Hepatic stellate cell (primary cell): ENCODE data around the gene NDUFB2.
"Not testable (repeated sequence)": the region's sequence is repeated elsewhere in the genome, so short reads cannot be mapped to it uniquely, and the experiment has no call there.

Experiments used
- DNase-seq: peaks from one replicate; pipeline ENCODE4 v3.0.0; 2011; ENCODE audit warnings: low spot score

NDUFB2 gene

DNA sequence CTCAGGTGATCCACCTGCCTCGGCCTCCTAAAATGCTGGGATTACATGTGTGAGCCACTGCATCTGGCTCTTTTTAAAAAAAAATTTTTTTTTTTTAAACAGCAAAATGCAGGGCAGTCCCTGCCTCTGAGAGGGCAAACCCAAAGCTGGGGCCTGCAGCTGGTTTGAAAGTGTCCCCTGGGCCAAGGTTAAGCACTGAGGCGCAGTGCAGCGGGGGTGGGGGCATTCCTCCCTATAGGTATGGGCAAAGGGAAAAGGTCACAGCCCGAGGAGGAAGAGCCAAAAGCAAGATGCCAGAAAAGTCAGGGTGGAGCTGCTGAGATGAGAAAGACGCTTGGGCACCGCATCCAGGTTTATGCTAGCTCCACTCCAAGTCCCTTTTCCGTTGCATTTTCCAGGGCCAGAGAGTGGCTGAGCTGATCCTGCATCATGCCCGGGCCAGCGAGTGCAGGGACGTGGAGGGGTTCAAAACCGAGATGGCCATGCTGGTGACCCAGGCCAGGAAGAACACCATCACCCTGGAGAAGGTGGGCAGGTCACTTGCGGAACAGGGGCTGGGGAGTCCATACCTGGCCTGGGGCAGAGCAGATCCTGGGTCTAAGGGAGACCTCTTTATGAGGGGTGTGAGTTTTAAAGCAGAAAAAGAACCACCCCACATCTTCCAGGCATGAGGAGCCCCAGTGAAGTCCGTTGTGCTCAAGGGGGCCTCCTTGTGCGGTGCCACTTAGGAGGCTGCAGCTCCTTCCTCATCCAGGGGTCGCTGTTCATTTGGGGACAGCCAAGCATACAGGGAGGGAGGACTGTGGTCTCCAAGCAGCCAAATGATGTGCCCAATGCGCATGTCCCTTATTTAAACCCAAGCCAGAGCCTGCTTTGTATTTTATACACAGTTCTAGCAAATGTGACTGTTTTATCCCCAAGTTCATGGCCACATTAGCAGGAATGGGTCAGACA, 7.0 kb upstream of the NDUFB2 start:
- DNase-seq = no peak

DNA sequence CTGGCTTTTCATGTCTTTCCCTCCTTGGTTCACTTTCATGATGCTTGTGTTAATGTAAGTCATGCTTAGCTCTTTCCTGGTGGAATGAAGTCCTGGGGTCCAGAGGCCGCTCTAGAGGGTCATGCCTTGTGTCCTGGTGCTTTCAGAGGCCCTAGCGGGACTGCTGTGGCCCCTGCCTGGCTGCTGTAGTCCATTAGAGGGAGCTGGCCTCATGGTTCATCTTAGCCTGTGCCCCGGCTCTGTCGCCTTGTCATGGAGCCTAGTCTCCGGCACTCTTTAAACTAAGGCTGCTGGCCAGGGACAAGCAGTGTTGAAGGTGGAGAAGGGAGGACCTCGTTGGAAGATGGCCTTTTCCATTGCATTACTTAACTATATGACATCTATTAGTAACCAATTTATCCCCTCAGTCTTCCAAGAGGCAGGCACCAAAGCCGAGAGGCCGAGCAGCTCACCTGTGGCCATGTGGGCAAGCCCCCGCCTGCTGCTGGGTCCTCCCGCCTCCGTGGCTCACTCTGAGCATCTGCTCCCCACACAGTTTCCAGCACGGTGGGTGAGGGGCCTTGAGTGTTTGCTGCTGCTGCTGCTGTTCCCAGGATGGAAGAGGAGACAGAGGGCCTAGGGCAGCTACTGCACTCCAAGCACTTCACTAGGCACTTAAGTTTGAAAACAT, 5.0 kb upstream of the NDUFB2 start:
- DNase-seq = no peak

DNA sequence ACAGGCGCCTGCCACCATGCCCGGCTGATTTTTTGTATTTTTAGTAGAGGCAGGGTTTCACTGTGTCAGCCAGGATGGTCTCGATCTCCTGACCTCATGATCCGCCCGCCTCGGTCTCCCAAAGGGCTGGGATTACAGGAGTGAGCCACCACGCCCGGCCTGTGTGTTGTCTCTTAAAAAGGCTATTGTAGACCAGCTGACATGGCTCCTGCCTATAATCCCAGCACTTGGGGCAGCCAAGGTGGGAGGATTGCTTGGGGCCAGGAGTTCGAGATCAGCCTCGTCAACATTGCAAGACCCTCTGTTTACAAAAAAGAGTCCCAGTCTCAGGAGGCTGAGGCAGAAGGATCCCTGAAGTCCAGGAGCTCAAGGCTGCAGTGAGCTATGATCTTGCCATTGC, 2.7 kb upstream of the NDUFB2 start:
- DNase-seq = not testable (repeated sequence)

DNA sequence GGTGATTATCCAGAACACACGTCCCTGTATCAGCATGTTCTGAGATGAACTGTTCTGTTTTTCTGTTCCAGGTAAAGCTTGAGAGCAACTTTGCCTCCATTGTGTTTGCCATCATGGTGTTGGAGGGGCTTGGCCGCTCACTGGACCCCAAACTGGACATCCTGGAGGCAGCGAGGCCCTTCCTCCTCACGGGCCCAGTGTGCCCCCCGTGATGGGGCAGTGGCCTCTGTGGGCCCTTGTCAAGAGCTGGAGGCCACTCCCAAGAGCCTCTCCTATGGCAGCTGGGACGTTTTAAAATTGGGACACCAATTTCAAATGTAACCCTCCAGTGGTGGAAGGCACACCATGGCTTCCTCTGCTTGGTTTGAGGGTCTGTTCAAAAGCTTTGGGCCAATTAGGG, 1.9 kb upstream of the NDUFB2 start:
- no peak for DNase-seq

DNA sequence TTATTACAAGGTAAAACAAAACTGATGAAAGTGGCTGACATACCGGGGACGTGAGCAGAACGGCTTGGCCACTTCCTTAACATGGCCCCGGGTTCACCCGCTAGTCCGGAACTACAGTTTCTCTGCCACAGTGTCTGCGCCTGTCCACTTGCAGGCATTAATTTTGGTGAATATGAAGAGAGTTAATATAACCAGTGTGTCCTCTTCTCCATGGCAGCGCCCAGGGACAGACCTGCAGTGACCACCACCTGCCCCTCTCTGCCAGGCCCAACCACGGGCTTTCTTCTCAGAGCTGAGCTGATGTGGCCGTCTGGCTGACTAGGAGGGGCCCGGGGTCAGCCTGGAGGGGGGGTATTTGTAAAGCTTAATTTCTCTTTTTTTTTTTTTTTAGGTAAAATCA, 1.1 kb upstream of the NDUFB2 start:
- no peak for DNase-seq

DNA sequence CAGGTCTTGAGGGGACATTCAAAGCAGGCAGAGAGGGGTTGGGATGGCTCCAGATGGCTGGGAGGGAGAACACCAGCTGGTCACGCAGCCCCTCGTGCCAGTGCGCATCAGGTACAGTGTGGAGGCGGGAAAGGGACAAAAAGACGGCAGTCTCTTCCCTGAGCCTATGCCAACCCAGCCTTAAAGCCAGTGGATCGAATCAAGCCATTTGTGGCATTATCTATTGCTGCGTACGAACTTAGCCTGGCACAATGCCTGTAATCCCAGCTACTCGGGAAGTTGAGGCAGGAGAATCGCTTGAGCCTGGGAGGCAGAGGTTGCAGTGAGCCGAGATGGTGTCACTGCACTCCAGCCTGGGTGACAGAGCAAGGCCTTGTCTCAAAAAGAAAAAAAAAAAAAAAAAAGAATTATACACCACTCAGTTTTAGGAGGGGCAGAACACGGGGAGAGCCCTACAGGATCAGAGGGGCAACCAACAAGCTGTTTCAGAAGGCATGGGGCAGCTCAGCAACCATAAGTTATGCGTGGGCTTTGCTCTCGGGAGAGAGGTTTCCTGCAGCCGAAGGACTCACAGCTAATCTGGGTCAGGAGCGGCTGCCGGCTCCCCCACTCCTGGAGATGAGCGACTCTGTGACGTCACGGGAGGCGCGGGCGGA, 356 bp upstream of the NDUFB2 start:
- DNase-seq = peak; percentile 97

DNA sequence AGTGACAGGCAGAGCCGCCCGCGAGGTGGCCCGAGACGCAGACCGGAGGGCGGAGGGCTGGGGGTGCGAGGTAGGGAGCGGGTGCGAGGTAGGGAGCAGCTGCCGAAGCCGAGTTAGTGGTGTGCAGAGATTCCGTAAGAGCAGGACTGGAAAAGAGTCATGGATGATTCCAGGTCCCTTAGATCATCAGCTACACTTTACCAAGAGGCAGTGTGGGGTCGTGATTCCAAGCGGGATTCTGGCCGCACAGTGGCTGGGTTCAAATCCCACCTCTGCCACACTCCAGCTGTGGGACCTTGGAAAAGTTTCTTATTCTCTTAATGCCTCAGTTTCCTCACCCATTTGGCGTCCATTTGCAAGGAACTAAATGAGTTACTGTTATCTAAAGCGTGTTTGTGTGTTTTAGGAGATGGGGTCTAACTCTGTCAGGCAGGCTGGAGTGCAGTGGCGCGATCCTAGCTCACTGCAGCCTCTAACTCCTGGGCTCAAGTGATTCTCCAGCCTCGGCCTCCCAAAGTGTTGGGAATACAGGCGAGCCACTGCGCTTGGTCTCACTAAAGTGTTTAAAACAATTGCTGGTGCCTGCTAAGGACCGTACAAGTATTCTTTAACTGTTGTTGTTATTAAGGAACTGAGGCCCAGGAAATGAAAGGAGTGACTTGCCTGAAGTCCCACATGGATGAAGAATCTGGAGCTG, 1.1 kb downstream of the NDUFB2 start:
- peak; percentile 77 for DNase-seq

DNA sequence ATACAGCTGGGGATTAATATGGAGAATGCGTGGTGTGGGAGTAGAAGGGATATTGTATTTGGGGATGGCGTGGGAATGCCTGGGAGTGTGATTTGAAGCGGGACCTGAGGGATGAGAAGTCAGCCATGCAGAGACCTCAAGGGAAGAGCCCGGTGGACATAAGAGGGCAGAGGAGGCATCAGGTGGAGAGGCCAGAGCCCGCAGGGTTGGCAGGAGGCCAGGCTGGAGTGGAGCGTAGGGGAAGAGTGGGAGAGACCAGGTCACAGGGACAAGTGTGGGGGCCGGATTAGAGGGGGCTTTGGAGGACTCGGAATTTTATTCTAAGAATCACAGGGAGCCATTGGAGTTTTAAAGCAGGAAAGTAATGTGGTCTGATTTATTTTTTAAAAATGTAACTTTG, 2.0 kb downstream of the NDUFB2 start:
- DNase-seq = no peak

DNA sequence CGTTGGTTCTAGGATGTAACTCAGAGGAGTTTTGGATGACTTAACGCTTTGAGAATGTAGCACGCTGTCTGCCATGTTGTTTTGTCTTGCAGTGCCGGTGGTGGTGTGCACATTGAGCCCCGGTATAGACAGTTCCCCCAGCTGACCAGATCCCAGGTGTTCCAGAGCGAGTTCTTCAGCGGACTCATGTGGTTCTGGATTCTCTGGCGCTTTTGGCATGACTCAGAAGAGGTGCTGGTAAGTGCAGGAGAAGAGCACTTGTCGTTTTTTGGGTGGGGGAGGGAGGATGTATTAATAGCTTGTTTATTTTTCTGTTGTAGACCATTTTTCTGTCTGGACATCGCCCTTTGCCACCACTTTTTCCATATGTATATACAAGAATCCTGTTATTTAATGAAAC, 6.3 kb downstream of the NDUFB2 start:
- no peak for DNase-seq

DNA sequence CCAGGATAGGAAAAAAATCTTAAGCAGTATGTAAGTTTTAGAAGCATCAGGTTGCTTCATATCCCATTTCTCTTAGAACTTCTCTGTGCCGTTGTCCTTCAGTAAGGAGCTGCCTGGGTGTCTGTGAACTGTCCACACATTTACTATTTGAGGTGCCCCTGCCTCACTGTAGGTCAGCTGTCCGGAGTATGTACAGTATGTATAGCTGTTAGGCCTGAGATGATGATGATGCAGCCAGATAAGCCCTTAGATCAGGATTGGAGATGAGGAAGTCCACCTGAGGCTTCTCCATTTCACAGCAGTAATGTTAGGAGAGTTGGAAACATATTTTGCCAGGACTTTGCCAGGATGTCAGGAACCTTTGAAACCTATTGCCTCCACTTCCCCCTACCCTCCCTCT, 7.7 kb downstream of the NDUFB2 start:
- DNase-seq = no peak

DNA sequence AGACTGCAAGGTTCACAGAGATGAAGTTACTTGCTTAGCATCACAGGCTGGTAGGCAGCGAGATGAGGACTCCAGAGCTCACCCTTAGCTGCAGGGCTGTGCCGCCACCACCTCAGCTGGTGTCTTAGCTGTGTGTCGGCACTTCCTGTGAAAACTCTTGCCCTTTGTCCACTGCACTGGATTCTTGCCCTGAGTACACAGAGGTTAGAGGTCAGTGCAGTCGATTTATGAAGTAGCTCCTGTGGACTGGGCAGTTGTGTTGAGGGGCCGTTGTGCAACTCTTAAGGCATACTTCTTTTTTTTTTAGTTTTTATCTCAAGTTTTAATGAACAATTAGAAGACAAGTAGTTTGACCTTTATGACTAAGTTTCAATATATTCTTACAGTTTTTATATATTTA, 10.6 kb downstream of the NDUFB2 start:
- DNase-seq = no peak

DNA sequence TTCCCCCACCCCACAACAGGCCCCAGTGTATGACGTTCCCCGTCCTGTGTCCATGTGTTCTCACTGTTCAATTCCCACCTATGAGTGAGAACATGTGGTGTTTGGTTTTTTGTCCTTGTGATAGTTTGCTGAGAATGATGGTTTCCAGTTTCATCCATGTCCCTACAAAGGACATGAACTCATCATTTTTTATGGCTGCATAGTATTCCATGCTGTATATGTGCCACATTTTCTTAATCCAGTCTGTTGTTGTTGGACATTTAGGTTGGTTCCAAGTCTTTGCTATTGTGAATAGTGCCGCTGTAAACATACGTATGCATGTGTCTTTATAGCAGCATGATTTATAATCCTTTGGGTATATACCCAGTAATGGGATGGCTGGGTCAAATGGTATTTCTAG, 12.3 kb downstream of the NDUFB2 start:
- DNase-seq = not testable (repeated sequence)

DNA sequence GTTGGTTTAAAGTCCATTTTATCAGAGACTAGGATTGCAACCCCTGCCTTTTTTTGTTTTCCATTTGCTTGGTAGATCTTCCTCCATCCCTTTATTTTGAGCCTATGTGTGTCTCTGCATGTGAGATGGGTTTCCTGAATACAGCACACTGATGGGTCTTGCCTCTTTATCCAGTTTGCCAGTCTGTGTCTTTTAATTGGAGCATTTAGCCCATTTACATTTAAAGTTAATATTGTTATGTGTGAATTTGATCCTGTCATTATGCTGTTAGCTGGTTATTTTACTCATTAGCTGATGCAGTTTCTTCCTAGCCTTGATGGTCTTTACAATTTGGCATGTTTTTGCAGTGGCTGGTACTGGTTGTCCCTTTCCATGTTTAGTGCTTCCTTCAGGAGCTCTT, 15.9 kb downstream of the NDUFB2 start:
- not testable (repeated sequence) for DNase-seq

DNA sequence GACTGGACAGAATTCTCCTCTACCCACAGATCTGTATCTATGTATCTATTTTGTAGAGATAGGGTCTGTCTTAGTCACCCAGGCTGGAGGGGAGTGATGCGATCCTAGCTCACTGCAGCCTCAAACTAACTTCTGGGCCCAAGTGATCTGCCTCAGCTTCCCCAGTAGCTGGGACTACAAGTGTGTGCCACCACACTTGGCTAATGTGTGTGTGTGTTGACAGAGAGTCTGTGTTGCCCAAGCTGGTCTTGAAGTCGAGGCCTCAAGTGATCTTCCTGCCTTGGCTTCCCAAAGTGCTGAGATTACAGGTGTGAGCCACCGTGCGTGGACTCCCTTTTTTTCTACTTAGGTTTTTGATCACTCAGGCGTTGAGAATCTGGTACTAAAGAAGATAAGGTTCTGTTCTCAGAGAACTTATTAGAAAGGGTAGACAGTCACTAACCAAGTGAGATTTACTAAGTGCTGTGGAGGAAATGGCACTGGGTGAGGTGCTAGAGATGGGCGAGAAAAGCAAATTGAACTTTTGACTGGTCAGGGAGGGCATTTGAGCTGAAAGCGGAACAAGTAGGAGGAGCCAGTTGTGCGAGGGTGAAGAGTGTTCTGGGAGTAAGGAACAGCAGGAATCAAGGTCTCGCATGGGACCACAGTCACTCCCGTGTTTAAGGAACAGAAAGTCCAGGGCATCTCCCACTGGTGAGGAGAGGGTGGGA, 18.0 kb downstream of the NDUFB2 start:
- DNase-seq = no peak

DNA sequence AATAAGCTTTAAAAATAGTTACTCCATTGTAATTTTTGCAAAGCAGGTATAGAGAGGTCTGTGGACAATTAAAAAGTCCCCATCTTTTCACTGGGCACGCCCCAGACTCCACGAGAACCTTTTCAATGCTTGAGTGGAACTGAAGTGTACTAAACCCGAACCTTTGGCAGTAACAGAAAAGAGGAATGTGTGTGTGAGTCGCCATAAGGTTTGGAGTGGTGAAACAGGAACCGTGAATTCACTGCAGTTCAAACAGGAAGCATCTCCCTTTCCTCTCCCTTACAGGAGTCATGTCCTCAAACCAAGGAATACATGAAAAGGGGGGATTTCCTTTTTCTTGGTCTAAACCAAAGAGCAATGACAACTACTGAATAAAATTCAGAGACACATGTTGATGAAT, 23.2 kb downstream of the NDUFB2 start:
- DNase-seq = no peak

DNA sequence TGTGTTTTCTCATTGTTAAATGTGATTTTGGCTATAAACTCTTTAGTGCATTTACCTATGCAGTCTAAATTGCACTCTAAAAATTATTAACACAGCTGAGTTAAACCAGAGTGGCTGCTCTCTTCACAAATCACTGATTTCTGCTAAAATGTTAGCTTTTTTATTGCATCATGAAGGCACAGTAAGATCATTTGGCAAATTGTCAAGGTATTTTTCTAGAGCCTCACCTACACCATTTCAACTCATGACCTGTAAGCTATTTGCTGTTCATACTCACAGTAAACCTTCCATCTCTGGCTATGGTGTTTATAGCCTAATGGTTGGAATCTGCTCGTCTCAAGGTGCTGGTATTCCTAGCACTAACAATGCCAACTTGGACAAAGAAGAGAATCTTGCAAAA, 25.7 kb downstream of the NDUFB2 start:
- DNase-seq = no peak

DNA sequence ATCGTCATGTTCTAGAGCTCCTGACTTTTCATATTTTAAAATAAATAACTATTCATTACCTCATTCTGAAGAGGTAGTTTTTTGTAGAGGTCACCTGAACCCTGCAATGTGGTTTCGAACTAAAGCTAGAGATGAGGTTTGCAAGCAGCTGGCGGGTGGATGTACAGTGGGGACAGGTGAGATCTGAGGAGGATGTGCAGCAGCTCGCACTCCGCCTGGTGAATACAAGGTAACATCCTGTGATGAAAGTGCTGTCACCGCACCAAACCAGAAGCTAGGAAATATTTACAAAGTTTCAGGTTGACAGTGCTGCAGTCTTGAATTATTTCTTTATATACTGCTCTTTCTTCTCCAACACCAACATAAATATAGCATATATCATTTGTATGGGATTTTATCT, 26.5 kb downstream of the NDUFB2 start:
- DNase-seq = no peak

DNA sequence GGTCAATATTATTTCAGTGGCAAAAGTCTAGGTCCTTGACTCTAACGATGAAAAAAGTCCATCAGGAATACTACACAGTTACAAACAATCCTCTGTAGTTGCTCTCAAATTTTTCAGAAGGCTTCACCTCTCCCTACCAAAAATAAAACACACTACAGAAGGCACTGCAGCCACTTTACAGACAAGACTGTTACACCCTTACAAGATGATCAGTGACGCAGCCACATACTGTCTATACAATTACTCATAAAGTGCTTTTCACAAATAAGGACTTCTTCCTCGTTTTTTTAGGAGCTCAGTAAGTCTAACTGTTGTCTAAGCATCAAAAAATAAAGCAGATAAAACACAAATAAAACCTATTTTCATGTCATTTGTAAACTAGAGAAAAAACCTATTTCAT, 27.1 kb downstream of the NDUFB2 start:
- DNase-seq = no peak

DNA sequence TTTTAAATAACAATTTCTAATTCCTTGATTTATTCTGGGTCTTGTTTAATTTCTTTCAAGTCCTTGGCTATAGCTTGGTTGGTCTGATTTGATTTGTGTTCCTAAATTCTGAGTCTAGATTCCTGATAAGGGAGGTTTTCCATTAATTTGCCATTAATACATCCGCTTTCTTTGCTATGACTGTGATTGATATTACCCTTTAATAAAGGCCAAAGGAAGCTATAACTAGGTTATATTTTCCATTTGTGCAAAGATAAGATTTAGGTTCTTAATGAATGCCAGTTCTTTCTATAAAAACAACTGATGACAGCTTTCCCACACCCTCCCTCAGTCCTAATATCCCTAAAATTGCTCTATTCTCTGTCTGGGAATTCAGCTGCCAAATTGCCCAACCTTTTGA, 28.2 kb downstream of the NDUFB2 start:
- no peak for DNase-seq

DNA sequence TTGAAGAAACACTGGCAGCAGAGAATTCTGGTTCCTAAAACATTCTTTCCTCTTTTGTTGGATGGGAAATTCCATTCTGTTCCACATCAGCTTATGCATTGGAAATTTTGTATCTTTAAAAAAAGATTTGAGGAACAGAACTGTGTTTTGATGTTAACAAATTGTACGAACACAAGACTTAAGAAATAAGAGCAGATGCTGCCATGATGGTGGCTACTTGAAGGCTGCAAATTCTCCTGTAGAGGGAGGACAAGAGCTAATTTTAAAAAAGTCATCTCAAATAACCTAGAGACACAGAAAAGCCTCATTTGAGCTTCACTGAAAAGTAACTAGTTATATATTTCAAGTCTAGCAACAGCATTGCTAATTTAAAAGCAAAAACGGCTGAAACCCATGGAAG, 29.8 kb downstream of the NDUFB2 start:
- DNase-seq = peak; percentile 24

DNA sequence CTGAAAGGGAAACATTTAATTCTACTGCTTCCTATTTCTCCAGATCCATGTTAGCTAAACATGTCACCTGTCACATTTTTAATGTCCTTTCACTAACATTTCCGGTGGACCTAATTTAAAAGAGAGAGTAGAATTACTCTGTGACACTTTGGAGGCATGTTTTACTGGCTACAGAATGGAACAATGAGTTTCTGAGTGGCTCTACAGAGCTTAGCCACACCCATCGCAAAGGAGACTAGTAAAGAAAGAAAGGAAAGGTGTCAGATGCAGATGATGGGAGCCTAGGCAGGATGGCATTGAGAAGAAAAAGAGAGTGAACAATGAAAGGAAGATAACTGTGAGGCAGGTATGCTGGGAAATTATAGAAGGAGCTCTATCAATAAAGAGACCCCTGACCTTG, 35.9 kb downstream of the NDUFB2 start:
- no peak for DNase-seq

DNA sequence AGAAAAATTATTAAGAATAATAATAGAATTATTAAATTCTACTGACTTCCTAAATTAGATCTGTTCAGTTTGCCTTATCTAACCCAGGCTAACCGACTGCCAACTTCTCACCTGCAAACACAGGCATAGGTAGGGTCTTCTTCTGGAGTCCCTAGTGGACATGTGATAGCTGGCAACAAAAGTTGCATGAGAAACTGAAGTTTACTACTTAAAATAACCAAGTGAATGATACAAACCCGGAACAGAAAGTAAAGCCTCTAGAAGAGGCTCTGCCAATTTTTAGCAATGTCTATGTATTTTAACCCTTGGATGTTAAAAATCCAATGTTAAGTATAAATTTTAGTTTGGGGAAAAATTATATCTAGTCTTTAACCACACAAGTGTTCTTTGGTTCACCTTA, 37.6 kb downstream of the NDUFB2 start:
- no peak for DNase-seq
